Stimulated activated CD8-positive, alpha-beta memory T cell treated with anti-CD3 and anti-CD28 coated beads, Interleukin-7, amount 100 ng/mL, for 24 hours (primary cell): ENCODE measurements around the gene UBN1.
"Not testable (repeated sequence)": the region's sequence is repeated elsewhere in the genome, so short reads cannot be mapped to it uniquely, and the experiment has no call there.

Experiments used
- DNase-seq: peaks from one replicate; pipeline ENCODE4 v3.0.0-alpha.2; 2020; ENCODE audit warnings: low read depth

The UBN1 gene

DNA sequence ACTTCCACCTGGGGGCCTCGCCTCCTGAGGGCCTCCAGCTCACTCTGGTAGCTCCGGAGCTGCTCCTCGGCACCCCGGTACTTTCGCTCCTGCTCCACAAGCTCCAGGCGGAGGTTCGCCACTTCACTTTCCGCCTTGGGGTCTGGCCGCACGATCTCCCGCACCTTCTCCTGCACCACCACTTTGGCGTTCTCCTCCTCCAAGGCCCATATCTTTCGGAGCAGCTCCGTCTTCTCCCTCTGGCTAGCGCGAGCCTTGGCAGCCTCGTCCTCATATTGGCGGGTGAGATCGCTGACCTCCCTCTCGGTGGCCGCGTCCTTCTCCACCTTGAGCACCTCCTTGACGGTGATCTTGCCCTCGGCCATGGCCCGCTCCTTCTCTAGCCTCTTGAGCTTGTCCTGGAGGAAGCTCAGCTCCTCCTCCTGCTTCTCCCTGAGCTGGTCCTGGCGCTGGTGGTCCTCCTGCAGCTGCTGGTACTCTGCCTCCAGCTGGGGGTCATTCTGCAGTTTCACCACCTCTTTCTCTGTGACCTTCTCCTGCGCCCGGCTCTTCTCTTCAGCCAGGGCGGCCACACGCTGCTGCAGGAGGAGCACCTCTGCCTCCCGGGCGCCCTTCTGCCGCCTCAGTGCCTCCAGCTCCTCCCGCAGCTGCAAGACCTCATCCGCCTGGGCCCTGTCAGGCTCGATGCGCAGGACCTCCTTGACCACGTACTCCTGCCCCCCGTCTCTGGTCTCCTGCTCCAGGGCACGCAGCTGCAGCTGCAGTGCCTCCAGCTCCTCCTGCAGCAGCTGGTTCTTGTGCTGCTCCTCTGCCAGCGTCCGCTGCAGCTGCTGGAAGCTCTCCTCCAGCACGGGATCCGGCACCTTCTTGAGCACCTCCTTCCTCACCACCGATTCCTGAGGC, 37.9 kb downstream of the UBN1 start:
- no peak for DNase-seq

DNA sequence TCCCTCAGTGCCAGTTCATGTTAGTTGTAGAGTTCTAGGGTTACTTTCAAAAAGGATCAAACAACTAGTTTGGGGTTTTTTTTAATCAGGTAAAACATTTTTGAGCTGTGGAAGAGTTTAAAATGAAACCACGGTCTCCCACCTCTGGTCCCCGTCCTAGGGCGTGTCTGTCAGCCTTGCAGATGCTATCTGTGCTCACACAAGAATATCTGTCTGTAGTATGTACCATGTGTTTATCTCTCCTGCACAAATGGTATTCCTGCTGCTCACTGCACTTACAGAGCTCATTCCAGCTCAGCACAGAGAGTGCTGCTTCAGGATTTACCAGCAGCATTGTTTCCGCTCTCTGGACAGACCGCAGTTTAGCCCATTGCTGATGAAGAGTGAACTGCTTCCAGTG, 38.9 kb downstream of the UBN1 start:
- DNase-seq = no peak

DNA sequence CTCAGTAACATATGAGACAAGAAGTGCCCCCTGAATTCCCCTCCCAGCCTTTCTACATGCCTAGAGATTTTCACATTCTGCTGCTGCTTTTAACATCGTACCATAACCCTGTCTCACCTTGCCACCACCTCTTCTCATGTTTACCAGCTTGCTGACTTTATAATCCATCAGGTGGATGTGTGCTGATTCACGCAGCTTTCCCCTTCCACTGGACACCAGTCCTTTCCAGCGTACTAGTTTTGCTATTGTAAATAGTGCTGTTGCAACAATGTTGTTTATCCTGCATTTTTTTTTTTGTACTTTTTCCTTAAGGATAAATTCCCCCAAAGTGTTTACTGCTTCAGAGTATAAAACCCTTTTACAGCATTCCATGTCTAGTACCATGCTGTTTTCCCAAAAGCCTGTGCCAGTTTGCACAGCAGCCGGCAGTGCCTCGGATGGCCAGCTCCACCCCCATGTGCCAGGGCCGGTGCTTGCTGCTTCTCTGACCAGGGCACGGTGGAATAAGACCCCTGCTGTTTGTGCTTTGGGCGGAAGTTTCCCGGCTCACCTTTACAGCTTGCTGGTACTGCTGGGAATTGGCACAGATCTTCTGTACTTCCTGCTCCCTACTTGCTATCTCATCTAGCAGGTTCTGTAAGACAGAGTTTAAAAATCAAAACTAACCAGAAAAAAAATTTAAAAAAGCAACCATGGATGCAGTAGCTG, 41.3 kb downstream of the UBN1 start:
- no peak for DNase-seq

DNA sequence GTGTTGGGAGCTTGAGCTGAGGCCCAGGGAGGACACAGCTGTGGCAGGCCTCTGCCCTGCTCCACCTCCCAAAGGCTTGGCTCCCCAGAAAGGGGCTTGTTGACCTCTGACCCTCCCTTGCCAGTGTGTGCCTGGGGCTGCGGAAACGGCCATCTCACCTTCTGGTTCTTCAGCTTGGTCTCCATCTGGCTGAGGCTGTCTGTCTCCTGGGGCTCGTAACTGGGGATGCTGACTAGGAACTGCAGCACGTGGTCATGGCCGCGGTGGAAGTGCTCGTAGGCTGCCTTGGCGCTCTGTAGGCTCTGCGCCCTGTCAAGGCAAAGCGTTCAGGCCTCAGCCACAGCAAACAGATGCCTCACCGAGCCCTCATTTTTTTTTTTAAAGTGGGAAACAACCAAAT, 42.7 kb downstream of the UBN1 start:
- no peak for DNase-seq

DNA sequence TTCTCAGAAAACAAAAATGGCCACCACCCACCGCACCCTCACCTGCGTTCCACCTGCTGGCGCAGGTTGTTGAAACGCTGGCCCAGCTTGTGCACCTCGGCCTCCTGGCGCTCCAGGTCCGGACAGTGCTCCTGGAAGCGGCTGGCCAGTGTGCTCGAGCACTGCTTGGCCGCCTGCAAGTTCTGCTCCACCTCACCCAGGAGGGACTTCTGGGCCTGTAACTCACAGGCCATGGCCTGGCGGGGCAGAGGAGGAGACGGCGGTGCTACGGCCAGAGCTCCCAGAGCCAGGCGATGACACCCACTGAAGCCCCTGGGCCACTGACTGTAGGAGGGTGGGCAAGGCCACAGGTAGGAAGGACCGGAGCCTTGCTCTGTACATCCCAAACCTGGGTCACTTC, 43.4 kb downstream of the UBN1 start:
- DNase-seq = no peak

DNA sequence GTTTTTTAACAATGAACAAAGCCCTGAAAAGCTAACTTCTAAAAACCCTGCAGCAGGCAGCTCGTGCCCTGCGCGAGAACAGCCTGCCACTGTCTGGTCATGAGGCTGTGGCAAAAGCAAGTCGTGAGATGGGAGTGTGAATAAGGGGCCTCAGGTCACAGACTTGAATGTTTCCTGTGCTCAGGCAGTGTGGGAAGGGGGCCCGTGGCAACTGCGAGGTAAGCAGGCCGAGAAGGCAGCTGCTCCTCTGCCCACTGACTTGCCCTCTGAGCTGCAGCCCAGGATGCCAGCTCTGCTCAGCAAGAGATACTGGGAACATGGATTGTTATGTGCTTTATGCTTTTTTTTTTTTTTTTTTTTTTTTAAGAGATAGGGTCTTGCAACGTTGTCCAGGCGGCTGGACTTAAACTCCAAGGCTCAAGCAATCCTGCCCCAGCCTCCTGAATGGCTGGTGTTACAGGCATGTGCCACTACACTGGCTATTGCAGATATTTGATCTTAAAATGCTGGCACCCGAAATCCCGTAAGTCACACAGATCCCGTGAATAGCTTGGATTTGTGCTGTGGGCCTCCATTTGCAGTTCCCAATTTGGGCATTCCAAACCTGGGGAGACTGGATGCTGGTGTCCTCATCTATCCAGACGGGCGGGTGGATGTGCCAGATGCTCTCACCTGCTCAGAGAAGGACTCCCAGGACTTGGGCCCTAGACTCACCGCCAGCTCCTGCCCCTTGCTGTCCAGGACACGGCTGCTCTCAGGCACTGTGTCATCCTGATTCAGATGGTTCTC, 44.0 kb downstream of the UBN1 start:
- DNase-seq = no peak

DNA sequence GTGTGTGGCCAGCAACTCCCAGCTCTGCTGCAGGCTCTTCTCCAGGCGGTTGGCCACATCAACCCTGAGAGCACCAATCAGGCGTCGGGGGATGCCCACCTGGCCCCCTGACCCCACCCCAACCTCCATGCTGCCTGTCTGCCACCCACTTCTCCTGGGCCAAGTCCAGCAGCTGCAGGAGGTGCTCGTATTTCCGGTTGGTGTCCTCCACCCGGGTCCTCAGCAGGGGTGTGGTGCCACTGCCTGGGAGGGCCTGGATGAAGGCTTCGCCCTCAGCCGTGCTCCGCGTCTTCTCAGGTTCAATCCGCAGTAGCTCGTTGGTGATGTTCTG, 44.6 kb downstream of the UBN1 start:
- DNase-seq = no peak

DNA sequence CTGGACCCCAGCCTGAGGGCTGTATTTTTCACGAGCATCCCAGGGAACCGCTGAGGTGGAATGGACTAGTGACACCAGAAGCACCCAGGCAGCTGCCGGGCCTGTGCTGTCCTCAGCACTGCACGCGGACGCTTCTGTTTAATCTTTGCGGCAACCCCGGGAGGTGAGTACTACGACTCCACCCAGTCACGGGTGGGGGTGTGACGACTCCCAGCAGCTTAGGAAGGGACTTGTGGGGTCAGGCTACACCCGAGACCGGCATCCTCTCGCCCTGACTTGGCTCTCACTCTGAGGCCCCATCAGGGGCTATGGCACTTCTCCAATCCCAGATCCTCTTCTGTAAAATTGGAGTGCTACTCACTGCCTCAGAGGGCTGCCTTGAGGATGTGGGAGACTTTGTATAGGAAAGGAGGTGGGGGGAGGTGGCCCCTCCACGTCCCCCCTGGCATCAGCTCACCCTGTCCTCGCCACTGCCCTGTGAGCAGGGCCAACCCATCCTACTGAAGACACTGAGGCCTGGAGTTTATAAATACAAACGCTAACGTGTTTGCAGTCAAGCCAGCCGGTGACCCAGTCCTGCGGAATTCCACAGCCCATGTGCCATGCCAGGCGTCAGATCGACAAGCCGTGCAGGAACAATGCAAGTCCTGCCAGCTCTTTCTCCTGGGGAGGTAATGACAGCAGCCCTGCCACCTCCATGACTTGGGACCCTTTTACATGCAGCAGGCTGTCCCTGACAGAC, 45.3 kb downstream of the UBN1 start:
- DNase-seq = no peak

DNA sequence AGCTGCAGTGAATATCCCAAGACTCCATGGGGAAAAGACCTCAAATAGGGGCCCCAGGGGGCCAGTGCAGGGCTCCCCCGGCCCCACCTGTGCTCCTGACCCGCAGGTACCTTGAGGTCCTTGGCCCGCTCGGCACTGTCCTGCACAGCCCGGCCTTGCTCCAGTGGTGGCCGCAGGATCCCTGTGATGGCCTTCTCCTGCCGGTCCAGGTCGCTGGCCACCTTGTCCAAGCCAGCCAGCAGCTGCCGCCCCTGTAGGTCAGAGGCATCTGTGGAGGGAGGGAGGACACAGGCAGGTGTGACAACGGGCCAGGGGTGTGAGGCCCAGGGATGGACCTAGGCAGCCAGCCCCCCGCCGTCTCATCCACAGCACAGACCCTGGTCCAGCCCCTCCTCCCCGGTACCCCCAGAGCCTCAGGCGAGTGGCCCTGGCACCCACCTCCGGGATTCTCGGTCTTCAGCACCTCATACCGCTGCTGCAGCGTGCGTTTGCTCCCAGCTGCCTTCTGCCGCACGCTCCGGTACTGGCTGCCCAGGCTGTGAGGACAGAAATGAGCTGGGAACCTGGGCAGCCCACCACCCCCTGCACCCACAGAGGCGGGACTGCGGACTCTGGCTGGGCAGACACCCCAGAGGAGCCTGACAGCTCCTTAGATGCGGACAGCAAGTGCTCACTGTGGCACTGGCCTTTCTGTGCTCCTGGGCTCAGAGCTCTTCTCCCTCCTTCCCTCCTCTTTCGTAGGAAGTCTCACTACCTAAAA, 46.0 kb downstream of the UBN1 start:
- DNase-seq = no peak

DNA sequence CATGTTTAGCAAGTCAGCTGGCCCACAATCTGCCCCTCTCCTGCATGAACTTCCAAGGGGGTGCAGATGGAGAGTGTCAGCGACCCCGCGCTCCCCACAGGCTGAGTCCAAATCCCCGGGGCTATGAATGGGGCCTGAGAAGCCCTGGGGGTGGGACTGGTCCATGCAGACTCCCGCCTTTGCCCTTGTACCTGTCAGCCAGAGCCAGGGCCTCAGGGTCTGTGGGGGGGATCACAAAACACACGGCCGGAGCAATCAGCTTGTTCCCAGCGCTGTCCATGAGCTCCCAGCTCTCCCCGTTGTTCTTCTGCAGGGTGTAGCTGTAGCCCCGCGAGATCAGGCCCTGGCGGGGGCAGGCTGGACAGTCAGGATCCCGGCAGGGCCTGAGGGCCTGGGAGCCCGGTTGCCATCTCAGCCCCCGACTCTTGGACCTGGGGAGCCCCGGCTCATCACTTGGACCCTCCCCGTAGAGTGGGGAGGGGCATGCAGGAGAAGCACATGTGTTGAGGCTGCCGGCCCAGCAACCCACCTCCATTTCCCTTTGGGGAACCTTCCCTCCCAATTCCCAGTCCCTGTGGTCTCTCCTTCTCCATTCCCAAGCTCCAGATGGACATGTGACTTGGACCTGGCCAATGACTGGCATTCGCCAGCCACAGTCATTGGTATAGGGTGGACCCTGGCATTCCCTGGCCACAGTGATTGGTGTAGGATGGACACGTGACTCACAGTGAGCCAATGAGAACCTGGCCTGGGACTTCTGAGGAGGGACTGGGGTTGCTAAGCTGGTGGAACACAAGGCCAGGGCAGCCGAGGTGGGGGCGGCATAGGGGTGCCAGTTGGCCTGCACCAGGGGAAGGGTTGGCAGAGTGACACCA, 47.2 kb downstream of the UBN1 start:
- no peak for DNase-seq

DNA sequence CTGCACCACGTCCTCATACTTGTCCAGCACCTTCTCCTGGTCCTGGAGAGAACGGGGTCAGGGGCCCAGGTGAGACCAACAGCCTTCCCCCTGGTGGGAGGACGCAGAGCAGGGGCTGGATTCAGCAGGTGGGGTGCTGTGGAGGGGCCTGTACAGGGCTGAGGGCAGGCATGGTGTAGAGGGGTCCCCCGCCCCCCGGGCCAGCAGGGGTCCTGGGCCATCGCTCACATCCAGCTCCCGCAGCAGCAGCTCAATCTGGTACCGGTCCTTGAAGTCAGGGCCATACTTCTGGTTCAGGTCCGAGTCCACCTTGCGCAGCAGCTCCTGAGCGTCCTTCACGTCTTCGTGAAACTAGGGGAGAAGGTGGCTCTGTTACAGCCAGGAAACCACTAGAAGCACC, 48.1 kb downstream of the UBN1 start:
- no peak for DNase-seq

DNA sequence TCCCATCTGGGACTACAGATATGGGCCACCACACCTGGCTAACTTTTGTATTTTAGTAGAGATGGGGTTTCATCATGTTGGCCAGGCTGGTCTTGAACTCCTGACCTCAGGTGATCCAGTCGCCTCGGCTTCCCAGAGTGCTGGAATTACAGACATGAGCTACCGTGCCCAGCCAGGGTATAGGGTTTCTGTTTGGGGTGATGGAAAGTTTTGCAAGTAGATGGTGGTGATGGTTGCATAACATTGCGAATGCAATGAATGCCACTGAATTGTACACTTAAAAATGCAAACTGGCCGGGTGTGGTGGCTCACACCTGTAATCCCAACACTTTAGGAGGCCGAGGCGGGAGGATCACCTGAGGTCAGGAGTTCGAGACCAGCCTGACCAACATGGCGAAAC, 49.5 kb downstream of the UBN1 start:
- not testable (repeated sequence) for DNase-seq

DNA sequence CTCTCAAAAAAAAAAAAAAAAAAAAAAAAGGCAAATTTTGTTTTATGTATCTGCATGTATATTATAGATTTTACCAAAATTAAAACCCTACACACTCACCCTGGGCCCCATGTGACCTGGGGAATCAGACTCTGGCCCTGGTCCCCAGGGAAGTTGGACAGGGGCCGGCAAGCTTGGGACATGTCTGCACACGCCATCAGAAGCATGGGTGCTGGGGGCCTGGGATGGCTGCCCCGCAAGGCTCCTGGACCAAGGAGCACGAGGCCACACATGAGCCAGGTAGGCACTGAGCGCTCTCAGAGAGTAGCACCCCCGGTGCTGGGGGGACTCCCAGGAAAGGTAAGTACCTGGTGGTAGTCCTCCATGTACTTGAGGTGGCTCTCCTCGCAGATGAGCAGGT, 50.0 kb downstream of the UBN1 start:
- no peak for DNase-seq

DNA sequence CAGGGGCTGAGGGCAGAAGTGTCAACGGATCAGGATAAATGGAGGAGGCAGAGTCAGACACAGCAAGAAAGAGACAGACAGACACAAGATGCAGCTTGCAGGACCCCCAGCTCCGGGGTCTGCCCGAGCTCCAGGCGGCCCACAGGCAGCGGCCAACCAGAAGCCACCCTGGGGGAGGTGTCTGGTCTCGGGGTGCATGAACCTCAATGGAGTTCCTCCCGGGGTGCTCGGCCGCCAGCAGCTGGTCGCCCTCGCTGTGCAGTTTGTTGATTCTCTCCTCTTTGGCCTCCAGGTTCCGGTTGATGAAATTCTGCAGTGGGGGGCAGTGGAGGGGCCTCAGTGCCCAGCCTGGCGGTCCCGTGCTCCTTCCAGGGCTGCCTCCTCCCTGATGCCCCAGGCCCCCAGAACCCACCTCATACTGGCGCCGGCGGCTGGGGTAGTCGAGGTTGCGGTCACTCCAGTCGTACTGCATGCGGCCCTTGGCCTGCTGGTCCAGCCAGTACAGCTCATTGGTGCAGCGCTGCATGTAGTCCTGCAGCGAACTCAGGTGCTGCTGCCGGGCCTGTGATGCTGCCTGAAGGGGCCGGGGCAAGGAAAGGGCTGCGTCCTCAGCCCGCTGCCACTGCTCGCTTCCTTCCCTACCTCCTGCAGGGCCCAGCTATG, 51.7 kb downstream of the UBN1 start:
- DNase-seq = no peak

DNA sequence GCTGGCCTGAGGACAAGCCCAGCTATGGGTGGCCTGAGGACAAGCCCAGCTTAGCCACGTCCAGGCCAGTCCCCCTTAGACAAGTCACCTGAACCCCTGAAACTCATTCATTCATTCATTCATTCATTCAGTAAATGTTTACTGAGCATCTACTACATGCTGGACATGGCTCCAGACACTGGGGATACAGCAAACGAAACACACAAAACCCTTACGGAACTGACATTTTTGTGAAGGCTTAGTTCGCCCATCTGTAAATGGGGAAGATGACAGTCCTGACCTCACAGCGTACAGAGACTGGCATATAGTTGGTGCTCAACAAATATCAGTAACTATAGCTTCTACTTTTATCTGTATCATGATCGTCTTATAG, 52.2 kb downstream of the UBN1 start:
- DNase-seq = no peak

DNA sequence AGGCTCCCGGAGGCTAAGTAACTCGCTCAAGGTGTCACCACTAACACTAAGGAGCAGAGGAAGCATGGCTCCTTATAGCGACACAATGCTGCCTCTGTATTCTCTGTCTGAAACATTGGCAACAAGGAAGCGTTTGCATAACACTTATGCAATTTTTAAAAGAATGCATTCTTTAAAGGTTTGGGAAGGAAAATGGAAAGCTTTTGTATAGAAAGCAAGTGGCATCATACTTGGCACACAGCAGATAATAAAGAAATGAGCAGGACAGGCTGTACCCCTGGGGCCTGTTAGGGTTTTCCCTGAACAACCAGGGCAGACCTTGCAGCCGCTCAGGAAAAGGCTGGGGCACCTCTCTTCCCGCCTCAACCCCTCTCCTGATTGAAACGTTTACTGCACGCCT, 52.8 kb downstream of the UBN1 start:
- no peak for DNase-seq

DNA sequence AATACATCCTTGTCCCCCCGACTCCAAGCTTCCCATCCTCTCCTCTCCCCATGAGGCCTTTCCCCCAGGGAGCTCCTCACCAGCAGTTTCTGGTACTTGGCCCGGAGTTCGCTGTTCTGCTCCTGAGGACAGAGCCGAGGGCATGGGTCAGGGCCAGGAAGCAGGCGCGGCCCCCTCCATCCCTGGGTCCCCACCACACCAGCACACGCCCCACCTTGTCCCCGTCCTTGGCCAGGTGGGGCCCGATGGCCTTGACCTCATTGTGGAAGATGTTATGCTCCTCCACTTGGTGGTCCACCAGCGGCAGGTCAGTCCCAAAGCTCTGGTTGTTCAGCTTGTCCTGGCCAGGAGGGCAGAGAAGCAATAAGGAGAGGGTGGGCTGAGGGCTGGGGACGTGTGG, 53.5 kb downstream of the UBN1 start:
- no peak for DNase-seq

DNA sequence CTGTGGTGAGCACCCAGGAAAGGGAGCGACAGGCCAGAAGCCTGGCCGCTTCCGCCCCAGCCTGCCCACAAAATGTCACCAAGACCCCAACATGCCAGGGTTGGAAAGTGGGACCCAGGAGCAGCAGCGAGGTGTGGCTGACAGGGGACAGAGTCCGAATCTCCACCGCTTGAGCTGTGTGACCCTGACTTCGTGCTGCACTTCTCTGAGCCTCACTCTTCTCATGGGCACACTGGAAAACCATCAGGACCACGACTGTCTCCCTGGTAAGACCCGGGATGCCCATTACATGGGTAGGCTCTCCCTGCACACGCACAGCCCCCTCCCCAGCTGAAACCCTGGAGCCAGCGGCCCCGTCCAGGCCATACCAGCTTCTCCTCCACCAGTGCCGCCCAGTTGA, 54.8 kb downstream of the UBN1 start:
- DNase-seq = no peak

DNA sequence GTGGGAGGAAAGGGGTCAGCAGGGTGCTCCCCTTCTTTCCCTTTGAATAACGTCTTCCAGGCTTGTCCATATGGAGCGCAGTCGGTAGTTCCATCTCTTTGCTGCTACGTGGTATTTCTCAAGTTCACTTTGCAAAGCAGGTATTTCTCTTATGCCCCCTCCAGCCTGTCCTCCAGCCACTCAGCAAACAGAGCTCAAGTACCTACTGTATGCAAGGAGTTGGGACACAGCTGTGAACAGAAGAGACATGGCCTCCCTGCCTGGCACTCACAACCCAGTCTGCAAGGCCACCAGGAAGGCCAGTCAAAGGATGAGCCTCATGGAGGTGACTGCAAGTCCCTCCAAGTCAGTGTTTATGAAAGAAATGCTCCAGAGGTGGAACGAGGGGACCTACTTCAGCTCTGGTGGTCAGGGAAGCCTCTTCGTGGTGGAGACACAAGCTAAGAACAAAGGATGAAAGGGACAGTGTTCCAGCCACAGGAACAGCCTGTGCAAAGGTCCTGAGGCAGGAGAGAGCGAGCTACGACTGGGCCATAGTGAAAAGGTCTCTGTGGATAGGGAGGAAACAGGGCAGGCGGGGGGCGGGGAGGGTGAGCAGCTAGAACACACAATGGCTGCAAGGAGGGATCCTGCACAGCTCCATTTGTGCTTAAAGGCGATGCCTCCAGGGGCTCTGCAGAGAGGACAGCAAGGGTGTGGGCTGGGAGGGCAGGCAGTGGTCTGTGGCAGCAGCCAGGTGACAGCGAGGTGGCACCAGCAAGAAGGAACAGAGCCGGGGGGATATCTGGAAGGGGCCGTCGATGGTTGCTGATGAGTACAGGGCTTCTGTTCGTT, 57.0 kb downstream of the UBN1 start:
- DNase-seq = no peak
